ENCODE results near the gene GDPD1.
A peak's percentile ranks its signal among the peaks of the same experiment; 100 is the strongest.
"Not testable (repeated sequence)": the region's sequence is repeated elsewhere in the genome, so short reads cannot be mapped to it uniquely, and the experiment has no call there.

GDPD1 gene

GRCh38 chr17:59290302-59290998 is 70.1 kb downstream of the GDPD1 start:
- H3K27me3 ChIP-seq (replicated peaks; ENCODE audit: control insufficient read depth, insufficient read depth, low read length); H3K4me1 ChIP-seq (ENCODE audit: control insufficient read depth, insufficient read depth, low read length); H3K36me3 ChIP-seq (ENCODE audit: control insufficient read depth, insufficient read depth, low read length, severe bottlenecking); DNase-seq (ENCODE audit: low read depth); H3K4me3 ChIP-seq (ENCODE audit: low read length); H3K9me3 ChIP-seq (ENCODE audit: control insufficient read depth, low read length); H3K9ac ChIP-seq (ENCODE audit: low read length): not testable (repeated sequence)

DNA sequence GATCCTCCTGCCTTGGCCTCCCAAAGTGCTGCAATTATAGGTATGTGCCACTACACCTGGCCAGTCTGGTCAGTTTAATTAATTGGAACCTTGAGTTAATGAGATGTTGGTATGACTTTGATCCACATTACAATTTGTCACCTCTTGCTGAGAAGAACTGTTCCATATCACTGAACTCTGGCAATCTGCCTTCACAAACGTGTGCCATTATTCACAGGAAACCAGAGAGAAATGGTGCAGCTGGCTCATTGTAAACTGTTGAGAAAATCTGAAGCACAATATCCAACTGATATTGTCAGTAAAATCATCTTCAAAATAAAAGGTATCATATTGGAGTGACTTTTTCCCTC is 71.8 kb downstream of the GDPD1 start:
- no peak for DNase-seq (ENCODE audit: low read depth)
- no peaks in the 10 kb centered on the region for H3K27me3 ChIP-seq (replicated peaks; ENCODE audit: control insufficient read depth, insufficient read depth, low read length)
- H3K9ac ChIP-seq (ENCODE audit: low read length), result no peak overlapping the region
- no peaks in the 10 kb centered on the region for H3K4me1 ChIP-seq (ENCODE audit: control insufficient read depth, insufficient read depth, low read length)
- no peaks in the 10 kb centered on the region for H3K36me3 ChIP-seq (ENCODE audit: control insufficient read depth, insufficient read depth, low read length, severe bottlenecking)
- H3K9me3 ChIP-seq (ENCODE audit: control insufficient read depth, low read length), result no peaks in the 10 kb centered on the region
- H3K4me3 ChIP-seq (ENCODE audit: low read length), result no peak overlapping the region

GRCh38 chr17:59296190-59296589 is 75.9 kb downstream of the GDPD1 start:
- Histone ChIP-seq H3K9me3 (ENCODE audit: control insufficient read depth, low read length) (no peaks in the 10 kb centered on the region), H3K4me3 (ENCODE audit: low read length) (no peak overlapping the region), H3K27me3 (replicated peaks; ENCODE audit: control insufficient read depth, insufficient read depth, low read length) (no peaks in the 10 kb centered on the region), H3K4me1 (ENCODE audit: control insufficient read depth, insufficient read depth, low read length) (no peaks in the 10 kb centered on the region), H3K36me3 (ENCODE audit: control insufficient read depth, insufficient read depth, low read length, severe bottlenecking) (no peaks in the 10 kb centered on the region), H3K9ac (ENCODE audit: low read length) (no peak overlapping the region)
- peak; percentile 5 for DNase-seq (ENCODE audit: low read depth)

GRCh38 chr17:59298521-59298920 is 78.2 kb downstream of the GDPD1 start:
- Histone ChIP-seq H3K36me3 (ENCODE audit: control insufficient read depth, insufficient read depth, low read length, severe bottlenecking) (no peaks in the 10 kb centered on the region), H3K9ac (ENCODE audit: low read length) (no peak overlapping the region), H3K4me1 (ENCODE audit: control insufficient read depth, insufficient read depth, low read length) (no peaks in the 10 kb centered on the region), H3K9me3 (ENCODE audit: control insufficient read depth, low read length) (no peaks in the 10 kb centered on the region), H3K27me3 (replicated peaks; ENCODE audit: control insufficient read depth, insufficient read depth, low read length) (no peaks in the 10 kb centered on the region), H3K4me3 (ENCODE audit: low read length) (no peak overlapping the region)
- DNase-seq (ENCODE audit: low read depth), result peak; percentile 10

DNA sequence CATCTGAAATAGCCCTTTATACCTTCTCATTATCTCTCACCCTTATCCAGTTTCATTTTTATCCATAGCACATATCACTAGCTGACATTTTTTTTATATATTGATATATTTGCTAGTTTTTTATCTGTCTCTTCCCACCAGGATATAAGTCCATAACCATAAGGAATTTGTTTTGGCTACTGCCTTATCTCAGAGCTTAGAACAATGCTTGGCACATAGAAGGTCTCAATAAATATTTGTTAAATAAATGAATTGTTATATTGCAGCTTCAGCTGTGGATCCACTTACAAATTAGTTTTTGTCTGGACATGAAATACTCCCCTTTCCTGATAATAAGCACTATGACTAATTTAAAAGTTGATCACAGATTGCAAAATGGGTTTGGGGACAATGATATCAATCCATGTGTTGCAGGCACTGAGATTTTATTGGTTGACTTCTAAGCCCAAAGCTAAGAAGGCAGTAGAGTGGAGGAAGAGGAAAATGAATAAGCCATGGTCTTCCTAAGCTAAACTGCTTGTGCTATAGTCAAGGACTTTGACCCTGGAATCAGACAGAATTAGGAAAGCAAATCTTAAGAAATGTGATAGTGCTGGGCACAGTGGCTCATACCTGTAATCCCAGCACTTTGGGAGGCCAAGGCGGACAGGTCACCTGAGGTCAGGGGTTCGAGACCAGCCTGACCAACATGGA is 79.2 kb downstream of the GDPD1 start:
- no peaks in the 10 kb centered on the region for H3K27me3 ChIP-seq (replicated peaks; ENCODE audit: control insufficient read depth, insufficient read depth, low read length)
- no peak overlapping the region for H3K4me3 ChIP-seq (ENCODE audit: low read length)
- no peaks in the 10 kb centered on the region for H3K9me3 ChIP-seq (ENCODE audit: control insufficient read depth, low read length)
- H3K9ac ChIP-seq (ENCODE audit: low read length), result no peak overlapping the region
- DNase-seq (ENCODE audit: low read depth), result no peak
- no peaks in the 10 kb centered on the region for H3K4me1 ChIP-seq (ENCODE audit: control insufficient read depth, insufficient read depth, low read length)
- H3K36me3 ChIP-seq (ENCODE audit: control insufficient read depth, insufficient read depth, low read length, severe bottlenecking), result no peaks in the 10 kb centered on the region

DNA sequence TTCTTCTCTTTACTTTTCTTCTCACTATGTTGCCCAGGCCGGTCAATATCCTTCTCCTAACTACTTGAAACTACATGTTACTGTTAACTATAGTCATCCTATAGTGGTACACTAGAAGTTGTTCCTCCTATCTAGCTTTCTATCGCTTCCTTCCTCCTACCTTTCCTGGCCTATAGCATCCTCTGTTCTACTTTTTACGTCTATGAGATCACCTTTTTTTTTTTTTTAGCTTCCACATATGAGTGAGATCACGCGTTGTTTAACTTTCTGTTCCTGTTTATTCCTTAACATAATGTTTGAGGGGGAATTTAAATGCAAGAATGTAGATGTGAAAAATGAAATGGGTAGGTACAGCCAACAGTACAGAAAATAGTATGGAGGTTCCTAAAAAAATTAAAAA is 80.6 kb downstream of the GDPD1 start:
- no peaks in the 10 kb centered on the region for H3K9me3 ChIP-seq (ENCODE audit: control insufficient read depth, low read length)
- DNase-seq (ENCODE audit: low read depth), result no peak

DNA sequence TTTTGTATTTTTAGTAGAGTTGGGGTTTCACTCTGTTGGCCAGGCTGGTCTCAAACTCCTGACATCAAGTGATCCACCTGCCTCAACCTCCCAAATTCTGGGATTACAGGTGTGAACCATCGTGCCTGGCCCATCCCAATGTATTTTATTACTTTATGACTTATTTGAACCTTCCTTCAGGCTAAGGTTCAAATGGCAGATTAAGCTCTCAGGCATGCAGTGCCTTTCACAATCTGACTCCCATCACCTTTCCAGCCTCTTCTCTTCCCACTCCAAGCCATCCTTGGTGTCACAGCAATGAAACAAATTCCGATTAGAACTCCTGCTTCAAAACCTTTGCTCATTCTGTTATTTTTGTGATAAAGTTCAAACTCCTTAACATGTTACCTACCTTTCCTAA is 84.5 kb downstream of the GDPD1 start:
- no peak for DNase-seq (ENCODE audit: low read depth)
- H3K36me3 ChIP-seq (ENCODE audit: control insufficient read depth, insufficient read depth, low read length, severe bottlenecking), result no peaks in the 10 kb centered on the region
- no peak overlapping the region for H3K4me3 ChIP-seq (ENCODE audit: low read length)
- H3K9ac ChIP-seq (ENCODE audit: low read length), result no peak overlapping the region
- H3K9me3 ChIP-seq (ENCODE audit: control insufficient read depth, low read length), result no peaks in the 10 kb centered on the region
- H3K27me3 ChIP-seq (replicated peaks; ENCODE audit: control insufficient read depth, insufficient read depth, low read length), result no peaks in the 10 kb centered on the region
- no peaks in the 10 kb centered on the region for H3K4me1 ChIP-seq (ENCODE audit: control insufficient read depth, insufficient read depth, low read length)

More for the DNA sequence above, 80.6 kb downstream of the GDPD1 start:
- Histone ChIP-seq H3K4me1 (ENCODE audit: control insufficient read depth, insufficient read depth, low read length) (no peaks in the 10 kb centered on the region), H3K9ac (ENCODE audit: low read length) (no peak overlapping the region), H3K27me3 (replicated peaks; ENCODE audit: control insufficient read depth, insufficient read depth, low read length) (no peaks in the 10 kb centered on the region), H3K36me3 (ENCODE audit: control insufficient read depth, insufficient read depth, low read length, severe bottlenecking) (no peaks in the 10 kb centered on the region), H3K4me3 (ENCODE audit: low read length) (no peak overlapping the region)

GRCh38 chr17:59310263-59310920 is 90.1 kb downstream of the GDPD1 start:
- H3K36me3 ChIP-seq (ENCODE audit: control insufficient read depth, insufficient read depth, low read length, severe bottlenecking), result no peaks in the 10 kb centered on the region
- no peaks in the 10 kb centered on the region for H3K9me3 ChIP-seq (ENCODE audit: control insufficient read depth, low read length)
- no peaks in the 10 kb centered on the region for H3K4me1 ChIP-seq (ENCODE audit: control insufficient read depth, insufficient read depth, low read length)
- no peak overlapping the region for H3K4me3 ChIP-seq (ENCODE audit: low read length)
- DNase-seq (ENCODE audit: low read depth), result no peak
- H3K27me3 ChIP-seq (replicated peaks; ENCODE audit: control insufficient read depth, insufficient read depth, low read length), result no peaks in the 10 kb centered on the region
- H3K9ac ChIP-seq (ENCODE audit: low read length), result no peak overlapping the region

DNA sequence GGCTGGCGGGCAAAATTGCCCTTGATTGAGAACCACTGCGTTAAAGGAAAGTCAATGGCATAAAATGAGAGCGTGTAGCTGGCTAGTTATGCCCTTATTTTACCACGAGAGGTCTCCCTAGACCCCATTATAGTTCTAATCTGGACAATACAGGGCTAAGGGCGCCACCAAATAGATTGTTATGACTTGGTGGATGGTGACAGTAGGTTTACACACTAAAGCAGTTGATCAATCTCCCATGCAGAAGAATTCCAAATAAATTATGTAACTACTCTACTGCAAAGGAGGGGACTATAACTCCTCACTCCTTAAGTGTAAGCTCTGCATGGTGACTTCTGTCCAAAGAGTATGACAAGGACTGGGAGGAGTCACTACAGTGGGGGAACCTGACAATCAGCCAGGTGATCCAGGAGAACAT is 90.7 kb downstream of the GDPD1 start:
- Histone ChIP-seq H3K4me3 (ENCODE audit: low read length) (no peak overlapping the region), H3K27me3 (replicated peaks; ENCODE audit: control insufficient read depth, insufficient read depth, low read length) (no peaks in the 10 kb centered on the region), H3K9me3 (ENCODE audit: control insufficient read depth, low read length) (no peaks in the 10 kb centered on the region), H3K36me3 (ENCODE audit: control insufficient read depth, insufficient read depth, low read length, severe bottlenecking) (no peaks in the 10 kb centered on the region), H3K4me1 (ENCODE audit: control insufficient read depth, insufficient read depth, low read length) (no peaks in the 10 kb centered on the region), H3K9ac (ENCODE audit: low read length) (no peak overlapping the region)
- DNase-seq (ENCODE audit: low read depth), result peak; percentile 86

GRCh38 chr17:59311521-59311920 is 91.2 kb downstream of the GDPD1 start:
- H3K4me1 ChIP-seq (ENCODE audit: control insufficient read depth, insufficient read depth, low read length); H3K27me3 ChIP-seq (replicated peaks; ENCODE audit: control insufficient read depth, insufficient read depth, low read length); H3K36me3 ChIP-seq (ENCODE audit: control insufficient read depth, insufficient read depth, low read length, severe bottlenecking); H3K9ac ChIP-seq (ENCODE audit: low read length); H3K9me3 ChIP-seq (ENCODE audit: control insufficient read depth, low read length); H3K4me3 ChIP-seq (ENCODE audit: low read length); DNase-seq (ENCODE audit: low read depth): not testable (repeated sequence)

- Histone ChIP-seq H3K36me3 (ENCODE audit: control insufficient read depth, insufficient read depth, low read length, severe bottlenecking) (no peaks in the 10 kb centered on the region), H3K4me1 (ENCODE audit: control insufficient read depth, insufficient read depth, low read length) (no peaks in the 10 kb centered on the region), H3K9me3 (ENCODE audit: control insufficient read depth, low read length) (no peaks in the 10 kb centered on the region), H3K9ac (ENCODE audit: low read length) (no peak overlapping the region), H3K4me3 (ENCODE audit: low read length) (no peak overlapping the region), H3K27me3 (replicated peaks; ENCODE audit: control insufficient read depth, insufficient read depth, low read length) (no peaks in the 10 kb centered on the region)
- no peak for DNase-seq (ENCODE audit: low read depth)
Measured at GRCh38 chr17:59315866-59316265, 95.6 kb downstream of the GDPD1 start.

Data from adipocyte (in vitro differentiated cells).